ENCODE results near the gene NEURL3. TPM values are rescaled to one million over a fixed set of nuclear protein-coding genes. Genes with fewer than 3 reads are reported as not detected.

Gene NEURL3
- total RNA-seq, 2 donors from 2014 or later, result 8.9 to 28.9 TPM

- Histone ChIP-seq H3K27me3 (replicated peaks; ENCODE audit: insufficient read depth) (no peaks in the 10 kb centered on the region), H3K36me3 (no peaks in the 10 kb centered on the region), H3K4me1 (replicated peaks) (peaks cover 15% of the 10 kb centered on the region), H3K9me3 (no peaks in the 10 kb centered on the region), H3K4me3 (peak within 1 kb of the TSS; percentile 63 to 64), H3K27ac (peak within 1 kb of the TSS; percentile 86 to 87)
- peak; percentile 93 for DNase-seq (ENCODE audit: low spot score)
- WGBS, result 2% methylated on average over 54 of the region's 69 CpGs
- intact Hi-C loops (cut with DNase I), result loop anchor here (5.0 to 10.0 kb wide), 4 partner anchors 101 to 418 kb away; partner anchors contain the start of genes KANSL3 and STARD7
- TF ChIP-seq CTCF (IDR thresholded peaks at IDR 0.05) (peak in 3 of 4 experiments; percentile 14 to 68 (median 66)), POLR2AphosphoS5 (IDR thresholded peaks at IDR 0.05) (peak; percentile 90), POLR2A (IDR thresholded peaks at IDR 0.05) (peak; percentile 99)
Measured at GRCh38 chr2:96536445-96537065, 31.4 kb upstream of the NEURL3 start, which contains the start of gene ARID5A. Gene ARID5A (plus strand): TSS chr2:96536752. CDS start chr2:96536827, 75 bp downstream.

GRCh38 chr2:96535331-96535730 is 30.2 kb upstream of the NEURL3 start:
- intact Hi-C loops (cut with DNase I), result loop anchor here (5.0 to 10.0 kb wide), 4 partner anchors 102 to 419 kb away; partner anchors contain the start of genes KANSL3 and STARD7
- TF ChIP-seq CTCF (IDR thresholded peaks at IDR 0.05), result no peak
- H3K4me3 ChIP-seq, result no peak overlapping the region
- H3K9me3 ChIP-seq, result no peaks in the 10 kb centered on the region
- DNase-seq (ENCODE audit: low spot score), result no peak
- H3K27ac ChIP-seq, result peak overlapping the region in 1 of 2 donors; percentile 80
- H3K27me3 ChIP-seq (replicated peaks; ENCODE audit: insufficient read depth), result no peaks in the 10 kb centered on the region
- H3K4me1 ChIP-seq (replicated peaks), result peaks cover 15% of the 10 kb centered on the region
- WGBS, result 85% methylated on average over 4 of the region's 4 CpGs
- H3K36me3 ChIP-seq, result no peaks in the 10 kb centered on the region

GRCh38 chr2:96534701-96535181 is 29.6 kb upstream of the NEURL3 start:
- intact Hi-C loops (cut with DNase I), result loop anchor here (5.0 to 10.0 kb wide), 5 partner anchors 103 to 420 kb away; partner anchors contain the start of genes CNNM3, KANSL3 and STARD7
- peak; percentile 88 for DNase-seq (ENCODE audit: low spot score)
- Histone ChIP-seq H3K27ac (peak overlapping the region; percentile 80 to 83), H3K4me1 (replicated peaks) (peaks cover 15% of the 10 kb centered on the region), H3K36me3 (no peaks in the 10 kb centered on the region), H3K4me3 (no peak overlapping the region), H3K9me3 (no peaks in the 10 kb centered on the region), H3K27me3 (replicated peaks; ENCODE audit: insufficient read depth) (no peaks in the 10 kb centered on the region)
- 11% methylated on average over 5 of the region's 5 CpGs for WGBS
- peak; percentile 93 for TF ChIP-seq POLR2AphosphoS5 (IDR thresholded peaks at IDR 0.05)
- TF ChIP-seq POLR2A (IDR thresholded peaks at IDR 0.05), result no peak
- TF ChIP-seq CTCF (IDR thresholded peaks at IDR 0.05), result no peak

- no peaks in the 10 kb centered on the region for H3K27me3 ChIP-seq (replicated peaks; ENCODE audit: insufficient read depth)
- TF ChIP-seq POLR2AphosphoS5 (IDR thresholded peaks at IDR 0.05) (no peak), CTCF (IDR thresholded peaks at IDR 0.05) (no peak), POLR2A (IDR thresholded peaks at IDR 0.05) (no peak)
- H3K4me1 ChIP-seq (replicated peaks), result peaks cover 15% of the 10 kb centered on the region
- H3K27ac ChIP-seq, result peak overlapping the region; percentile 80 to 83
- no peaks in the 10 kb centered on the region for H3K9me3 ChIP-seq
- no peak overlapping the region for H3K4me3 ChIP-seq
- no peaks in the 10 kb centered on the region for H3K36me3 ChIP-seq
- intact Hi-C loops (cut with DNase I), result loop anchor here (5.0 to 10.0 kb wide), 4 partner anchors 283 to 421 kb away; partner anchors contain the start of genes CNNM3 and STARD7
- DNase-seq (ENCODE audit: low spot score), result no peak
- WGBS, result 6% methylated on average over 4 of the region's 4 CpGs
Measured at GRCh38 chr2:96534141-96534540, 29.0 kb upstream of the NEURL3 start.

Measured in prostate gland (tissue), 2 donors.